HT-29 (cell line): ENCODE measurements around the gene TRIM38. TPM values are rescaled to one million over a fixed set of nuclear protein-coding genes. Genes with fewer than 3 reads are reported as not detected.
"Not testable (repeated sequence)": the region's sequence is repeated elsewhere in the genome, so short reads cannot be mapped to it uniquely, and the experiment has no call there.

Source experiments
- DNase-seq: peaks from one replicate; pipeline ENCODE4 v3.0.0-alpha.2; 2015; ENCODE audit warnings: low spot score
- total RNA-seq: library from RNA; depleted of rRNA; stranded (reverse); fragments of >200 nt; shearing (Covaris generic); gene quantifications from 2 replicates; pipeline ENCODE4 v1.2.3, GENCODE V29; 2014

The TRIM38 gene
- total RNA-seq, 1 experiment from 2014 or later: 4.0 TPM

GRCh38 chr6:26006086-26006939, 43.7 kb downstream of the TRIM38 start:
- DNase-seq: no peak

- not testable (repeated sequence) for DNase-seq
Measured at GRCh38 chr6:26006940-26007305, 44.3 kb downstream of the TRIM38 start.

- DNase-seq: no peak
Measured at GRCh38 chr6:26008470-26008869, 45.9 kb downstream of the TRIM38 start.

- DNase-seq: no peak
Measured at GRCh38 chr6:26009817-26010216, 47.2 kb downstream of the TRIM38 start.

- no peak for DNase-seq
Measured at GRCh38 chr6:26012061-26012460, 49.5 kb downstream of the TRIM38 start.

- not testable (repeated sequence) for DNase-seq
Measured at GRCh38 chr6:26014386-26014785, 51.8 kb downstream of the TRIM38 start.

GRCh38 chr6:26016245-26016962, 53.8 kb downstream of the TRIM38 start:
- DNase-seq: no peak

- no peak for DNase-seq
Measured at GRCh38 chr6:26016963-26017631, 54.5 kb downstream of the TRIM38 start.

GRCh38 chr6:26017632-26017966, 55.0 kb downstream of the TRIM38 start:
- DNase-seq: no peak

- DNase-seq: no peak
Measured at GRCh38 chr6:26019261-26019830, 56.7 kb downstream of the TRIM38 start.

GRCh38 chr6:26019967-26020328, 57.3 kb downstream of the TRIM38 start:
- DNase-seq: no peak

- peak; percentile 92 for DNase-seq
Measured at GRCh38 chr6:26020329-26021000, 57.9 kb downstream of the TRIM38 start.

- no peak for DNase-seq
Measured at GRCh38 chr6:26021001-26021349, 58.4 kb downstream of the TRIM38 start.

GRCh38 chr6:26021350-26022131, 58.9 kb downstream of the TRIM38 start:
- peak; percentile 97 for DNase-seq

GRCh38 chr6:26022132-26022472, 59.5 kb downstream of the TRIM38 start:
- DNase-seq: peak; percentile 72

- DNase-seq: no peak
Measured at GRCh38 chr6:26022737-26023136, 60.1 kb downstream of the TRIM38 start.

GRCh38 chr6:26024651-26025046, 62.0 kb downstream of the TRIM38 start:
- peak; percentile 5 for DNase-seq

- DNase-seq: peak; percentile 73
Measured at GRCh38 chr6:26025047-26025893, 62.7 kb downstream of the TRIM38 start.

GRCh38 chr6:26025894-26026832, 63.6 kb downstream of the TRIM38 start:
- DNase-seq: peak; percentile 96
